ENCODE measurements around the gene RNF150.

- TF ChIP-seq POLR2AphosphoS5 (IDR thresholded peaks at IDR 0.05) (no peak), CTCF (IDR thresholded peaks at IDR 0.05) (no peak), POLR2A (IDR thresholded peaks at IDR 0.05) (no peak), EP300 (IDR thresholded peaks at IDR 0.05) (no peak)
Observed at GRCh38 chr4:141142423-141142822, 9.2 kb upstream of the RNF150 start.

All from stomach (tissue), 4 donors.